GM21717 (cell line): ENCODE results near the gene ASS1.
"Not testable (repeated sequence)": the region's sequence is repeated elsewhere in the genome, so short reads cannot be mapped to it uniquely, and the experiment has no call there.

ENCODE experiments used
- ATAC-seq: cut with Tn5 transposase; IDR thresholded peaks from one replicate; pipeline ENCODE4 v1.9.1; 2021; ENCODE audit warnings: mild to moderate bottlenecking, moderate library complexity; ENCODE audit not compliant: unreplicated experiment

The ASS1 gene

GRCh38 chr9:130433168-130433946 is 11.4 kb upstream of the ASS1 start:
- no peak for ATAC-seq

- no peak for ATAC-seq
These were observed 10.9 kb upstream of the ASS1 start for GRCh38 chr9:130433947-130434262.

GRCh38 chr9:130434656-130435055 is 10.1 kb upstream of the ASS1 start:
- not testable (repeated sequence) for ATAC-seq

GRCh38 chr9:130437011-130437789 is 7.6 kb upstream of the ASS1 start:
- no peak for ATAC-seq

- ATAC-seq = no peak
These were observed 6.3 kb upstream of the ASS1 start for GRCh38 chr9:130438382-130438981.

- ATAC-seq = no peak
These were observed 3.7 kb upstream of the ASS1 start for GRCh38 chr9:130441031-130441430.

- ATAC-seq = no peak
These were observed 1.9 kb upstream of the ASS1 start for GRCh38 chr9:130442746-130443455.

- no peak for ATAC-seq
These were observed 1.3 kb upstream of the ASS1 start for GRCh38 chr9:130443456-130443801.

GRCh38 chr9:130443840-130444492 is 795 bp upstream of the ASS1 start:
- ATAC-seq = no peak

- ATAC-seq = no peak
These were observed 665 bp downstream of the ASS1 start for GRCh38 chr9:130445268-130445983.

- ATAC-seq = no peak
These were observed 1.5 kb downstream of the ASS1 start for GRCh38 chr9:130446101-130446861.

- ATAC-seq = no peak
These were observed 2.5 kb downstream of the ASS1 start for GRCh38 chr9:130447193-130447816.

GRCh38 chr9:130448035-130448624 is 3.4 kb downstream of the ASS1 start:
- no peak for ATAC-seq

GRCh38 chr9:130448771-130449603 is 4.2 kb downstream of the ASS1 start:
- ATAC-seq = no peak

GRCh38 chr9:130450344-130451003 is 5.7 kb downstream of the ASS1 start:
- ATAC-seq = no peak

- ATAC-seq = no peak
These were observed 6.2 kb downstream of the ASS1 start for GRCh38 chr9:130451004-130451390.
